GM12892 (cell line): ENCODE measurements around the gene ZNF878.

ENCODE experiments used
- DNase-seq: peaks from one replicate; pipeline ENCODE4 v3.0.0; 2011; ENCODE audit not compliant: insufficient read length
- FAIRE-seq: peaks from 2 replicates; lab custom pipeline; 2011; peaks lifted over from hg19 to GRCh38; lab: Jason Lieb, UNC
- POLR2A ChIP-seq: IDR thresholded peaks from 2 replicates; pipeline ENCODE4 v1.6.1; 2011; ENCODE audit warnings: low read depth, low read length, control low read depth
- POLR2AphosphoS5 ChIP-seq: IDR thresholded peaks from 2 replicates; pipeline ENCODE4 v1.6.1; 2011; ENCODE audit warnings: low read depth, low read length, control low read depth
- TAF1 ChIP-seq: IDR thresholded peaks from 2 replicates; pipeline ENCODE4 v1.6.1; 2011; ENCODE audit warnings: low read depth, mild to moderate bottlenecking, control low read depth, low read length, borderline replicate concordance

The ZNF878 gene

GRCh38 chr19:12075538-12076139, 22.9 kb upstream of the ZNF878 start:
- TF ChIP-seq TAF1 (no peak), POLR2A (no peak), POLR2AphosphoS5 (no peak)
- FAIRE-seq (no peak), DNase-seq (no peak)

- peak; percentile 39; the same call in 1 of the 2 replicates for TF ChIP-seq TAF1
- peak; percentile 76; the same call in 1 of the 2 replicates for TF ChIP-seq POLR2A
- peak; percentile 81 for TF ChIP-seq POLR2AphosphoS5
- FAIRE-seq (peak; percentile 84), DNase-seq (peak; percentile 82)
These were observed 12.1 kb upstream of the ZNF878 start, which contains the start of gene ZNF844 for GRCh38 chr19:12064590-12065538. TSS of gene ZNF844 (plus strand) at chr19:12064731. CDS start at chr19:12064874, 143 bp downstream.

DNA sequence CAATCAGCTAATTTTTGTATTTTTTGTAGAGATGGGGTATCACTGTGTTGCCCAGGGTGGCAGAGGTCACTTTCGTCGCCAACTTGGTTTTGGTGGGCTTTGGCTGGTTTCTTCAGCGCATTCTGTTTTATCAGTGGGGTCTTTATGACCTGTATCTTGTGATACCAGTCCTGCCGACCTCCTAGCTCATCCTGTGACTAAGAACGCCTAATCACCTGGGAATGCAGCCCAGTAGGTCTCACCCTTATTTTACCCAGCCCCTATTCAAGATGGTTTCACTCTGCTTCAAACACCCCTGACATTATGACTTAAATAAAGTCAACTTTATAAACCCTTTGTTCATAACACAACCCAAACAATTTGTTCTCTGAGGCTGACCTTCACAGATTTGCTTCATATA, 3.0 kb upstream of the ZNF878 start:
- DNase-seq (no peak), FAIRE-seq (no peak)
- TF ChIP-seq POLR2A (no peak), TAF1 (no peak), POLR2AphosphoS5 (no peak)

- FAIRE-seq (no peak), DNase-seq (no peak)
- TF ChIP-seq POLR2AphosphoS5 (no peak), TAF1 (no peak)
These were observed 667 bp downstream of the ZNF878 start for GRCh38 chr19:12052091-12052496.

DNA sequence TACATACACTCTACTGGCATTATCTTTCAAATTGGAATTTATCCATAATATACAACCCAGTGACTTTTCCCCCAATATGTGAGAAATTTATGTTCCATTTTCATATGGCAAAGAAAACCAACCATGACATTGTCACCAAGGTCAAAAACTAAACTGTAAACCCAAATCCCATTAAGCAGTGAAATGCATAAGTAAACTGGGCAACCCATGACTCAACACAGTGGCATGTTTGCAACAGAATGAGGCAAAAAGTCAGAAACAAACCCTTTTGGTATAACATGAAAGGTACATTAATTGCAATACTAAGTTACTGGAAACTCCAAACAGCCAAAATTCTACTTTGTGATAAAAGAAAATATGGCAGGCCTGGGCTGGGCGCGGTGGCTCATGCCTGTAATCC, 4.9 kb downstream of the ZNF878 start:
- TF ChIP-seq POLR2AphosphoS5 (no peak), POLR2A (no peak), TAF1 (no peak)
- DNase-seq (no peak), FAIRE-seq (no peak)

DNA sequence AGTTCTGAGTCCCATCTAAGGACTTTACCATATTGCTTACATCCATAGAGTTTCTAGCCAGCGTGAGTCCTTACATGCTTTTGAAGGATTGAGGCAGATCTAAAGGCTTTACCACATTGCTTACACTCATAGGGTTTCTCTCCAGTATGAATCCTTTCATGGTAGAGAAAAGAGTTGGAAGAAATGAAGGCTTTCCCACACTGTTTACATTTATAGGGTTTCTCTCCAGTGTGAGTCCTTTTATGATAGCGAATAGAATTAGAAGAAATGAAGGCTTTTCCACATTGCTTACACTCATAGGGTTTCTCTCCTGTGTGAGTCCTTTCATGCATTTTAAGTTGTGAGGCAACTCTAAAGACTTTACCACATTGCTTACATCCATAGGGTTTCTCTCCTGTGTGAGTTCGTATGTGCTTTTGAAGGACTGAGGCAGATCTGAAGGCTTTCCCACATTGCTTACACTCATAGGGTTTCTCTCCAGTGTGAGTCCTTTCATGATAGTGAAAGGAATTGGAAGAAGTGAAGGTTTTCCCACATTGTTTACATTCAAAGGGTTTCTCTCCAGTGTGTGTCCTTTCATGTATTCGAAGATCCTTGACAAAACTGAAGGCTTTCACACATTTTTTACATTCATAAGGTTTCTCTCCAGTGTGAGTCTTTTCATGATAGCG, 8.9 kb downstream of the ZNF878 start:
- no peak for DNase-seq
- TF ChIP-seq TAF1 (no peak), POLR2A (no peak), POLR2AphosphoS5 (no peak)
- FAIRE-seq: no peak

GRCh38 chr19:12042893-12043292, 9.9 kb downstream of the ZNF878 start:
- TF ChIP-seq TAF1: no peak
- no peak for TF ChIP-seq POLR2A
- no peak for TF ChIP-seq POLR2AphosphoS5
- no peak for FAIRE-seq

GRCh38 chr19:12035220-12036172, 17.3 kb downstream of the ZNF878 start, which contains the start of gene ZNF433:
TSS of gene ZNF433 (minus strand) at chr19:12035679. CDS start at chr19:12035539, 140 bp downstream.
- peak; percentile 79 for TF ChIP-seq POLR2A
- TF ChIP-seq POLR2AphosphoS5: peak; percentile 75
- TF ChIP-seq TAF1: no peak
- DNase-seq: peak; percentile 91
- peak; percentile 88 for FAIRE-seq

More at GRCh38 chr19:12042893-12043292, 9.9 kb downstream of the ZNF878 start:
- DNase-seq: no peak

DNA sequence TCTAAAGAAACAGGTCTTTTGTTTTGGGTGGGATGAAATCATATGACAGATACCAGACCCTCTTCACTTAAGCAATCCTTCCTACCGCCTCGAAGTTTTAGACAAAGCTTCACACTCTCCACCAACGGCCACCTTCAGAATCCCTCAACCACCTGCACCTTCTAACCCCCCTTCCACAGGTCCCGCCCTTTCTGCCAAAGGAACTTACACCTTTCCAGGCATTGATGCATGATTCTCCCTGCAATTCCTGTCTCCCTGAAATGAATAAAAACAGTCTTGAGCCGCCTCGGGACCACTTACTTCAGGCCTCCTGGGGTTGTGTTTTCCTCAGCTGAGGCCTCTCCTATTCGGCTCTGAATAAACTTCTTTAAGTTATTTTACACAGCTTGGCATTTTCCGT, 18.1 kb downstream of the ZNF878 start:
- no peak for TF ChIP-seq POLR2A
- TF ChIP-seq TAF1: no peak
- TF ChIP-seq POLR2AphosphoS5: no peak
- FAIRE-seq (no peak), DNase-seq (no peak)

DNA sequence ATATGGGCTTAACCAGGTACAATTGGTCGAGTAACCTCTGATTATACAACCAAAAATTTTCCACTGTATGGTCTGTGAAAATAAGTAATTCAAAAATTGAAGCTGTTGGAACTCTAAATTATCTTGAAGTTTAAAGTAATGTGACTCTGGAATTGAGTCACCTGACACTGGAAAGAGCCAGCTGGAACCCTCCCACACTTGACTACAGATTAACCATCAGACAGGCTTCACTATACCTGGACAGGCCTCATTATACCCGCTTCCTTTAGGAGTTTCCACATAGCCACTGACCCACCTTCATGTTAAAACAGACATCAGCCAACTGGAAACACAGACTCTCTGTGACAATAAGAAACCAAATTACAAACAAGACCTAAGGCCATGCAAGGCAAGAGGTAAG, 18.6 kb downstream of the ZNF878 start:
- FAIRE-seq: no peak
- TF ChIP-seq POLR2A (no peak), TAF1 (no peak), POLR2AphosphoS5 (no peak)

GRCh38 chr19:12015753-12016116, 37.0 kb downstream of the ZNF878 start:
- no peak for TF ChIP-seq TAF1
- no peak for TF ChIP-seq POLR2AphosphoS5
- TF ChIP-seq POLR2A: no peak
- DNase-seq (no peak), FAIRE-seq (no peak)

More for the DNA sequence above, 18.6 kb downstream of the ZNF878 start:
- DNase-seq: no peak
